Activated naive CD4-positive, alpha-beta T cell treated with Interleukin-2 at 50 U/mL for 16 hours (primary cell): Measurements from ENCODE around the gene CNNM3.
"Not testable (repeated sequence)": the region's sequence is repeated elsewhere in the genome, so short reads cannot be mapped to it uniquely, and the experiment has no call there.

Experiments
- DNase-seq: peaks from one replicate; pipeline ENCODE4 v3.0.0-alpha.2; 2020

CNNM3 gene

DNA sequence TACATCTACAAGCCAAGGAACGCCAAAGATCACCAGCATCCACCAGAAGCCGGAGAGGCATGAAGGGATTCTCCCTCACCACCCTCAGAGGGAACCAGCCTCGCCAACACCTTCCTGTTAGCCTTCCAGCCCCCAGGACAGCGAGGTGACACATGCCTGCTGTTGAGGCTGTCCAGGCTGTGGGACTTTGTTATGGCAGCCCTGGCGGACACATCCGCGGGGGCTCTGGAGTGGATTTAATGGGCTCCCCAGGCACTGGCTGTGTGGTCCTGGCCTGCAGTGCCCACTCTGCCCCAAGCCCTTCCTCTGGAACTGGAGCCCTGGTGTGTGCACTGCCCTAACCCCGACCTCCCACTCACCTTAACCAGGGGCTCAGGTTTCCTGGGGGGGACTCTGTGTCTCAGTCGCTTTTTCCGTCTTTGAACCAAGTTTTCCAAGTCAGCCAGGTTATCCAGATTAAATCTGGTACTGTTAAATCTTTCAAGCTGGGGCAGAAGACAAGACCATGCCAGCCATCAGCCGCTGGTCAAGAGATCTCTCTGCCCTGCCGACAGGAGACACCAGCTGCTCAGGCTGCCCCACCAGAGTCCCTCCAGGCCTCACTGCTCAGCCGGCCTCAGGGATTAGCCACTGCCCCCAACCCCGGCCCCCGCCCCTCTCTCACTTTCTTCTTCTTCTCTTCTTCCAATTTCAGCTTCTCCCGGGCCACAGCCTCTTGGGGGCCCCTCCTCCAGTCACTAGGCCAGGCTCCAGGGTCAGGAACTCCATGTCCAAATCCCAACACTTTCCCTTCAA lies 25.8 kb downstream of the CNNM3 start:
- DNase-seq = no peak

DNA sequence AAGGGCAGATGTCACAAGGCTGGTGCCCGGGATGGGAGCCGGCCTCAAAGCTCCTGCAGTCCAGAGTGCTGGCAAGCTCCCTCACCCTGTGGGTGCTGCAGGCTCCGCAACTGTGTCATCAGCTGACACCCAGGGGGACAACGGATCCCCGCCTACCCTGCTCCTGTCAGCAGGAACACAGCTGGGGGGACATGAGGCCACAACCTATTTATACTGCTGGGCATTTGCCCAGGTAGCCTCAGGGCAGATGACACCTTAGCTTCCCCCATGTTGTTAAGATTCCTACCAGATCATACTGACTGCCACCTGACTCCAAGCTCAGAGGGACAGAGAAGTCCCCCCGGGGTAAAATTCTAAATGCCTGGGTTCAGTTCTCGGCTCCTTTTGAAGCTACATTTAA lies 26.5 kb downstream of the CNNM3 start:
- DNase-seq = no peak

DNA sequence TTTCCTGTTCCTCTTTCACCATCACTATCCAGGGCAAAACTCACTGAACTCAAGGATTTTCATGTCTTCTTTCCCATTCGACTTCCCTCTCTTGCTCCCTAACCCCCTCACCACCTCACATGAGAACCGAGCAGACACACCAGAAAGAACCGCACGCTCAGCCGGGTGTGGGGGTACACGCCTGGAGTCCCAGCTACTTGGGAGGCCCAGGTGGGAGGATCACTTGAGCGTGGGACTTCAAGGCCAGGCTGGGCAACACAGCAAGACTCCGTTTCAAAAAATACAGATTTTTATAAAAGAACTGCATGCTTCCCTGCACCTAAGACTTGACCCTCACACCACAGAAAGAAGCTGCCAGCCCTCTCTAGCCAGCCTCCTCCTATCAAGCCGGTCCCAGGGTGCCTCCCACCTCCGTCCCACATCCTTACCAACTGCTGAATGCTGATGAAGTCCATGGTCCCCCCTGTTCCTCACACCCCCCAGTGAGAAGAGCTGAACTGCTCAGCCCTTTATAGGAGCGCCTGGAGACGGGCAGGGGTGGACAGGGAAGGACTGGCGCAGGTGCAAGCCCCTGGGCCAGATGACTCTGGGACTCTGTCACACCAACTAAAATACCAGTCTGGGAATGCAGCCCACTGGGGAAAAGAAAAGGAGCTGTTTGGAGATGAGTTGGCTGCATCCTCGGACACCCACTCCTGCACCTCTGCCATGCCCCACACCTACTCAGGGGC lies 27.6 kb downstream of the CNNM3 start, which contains the start of gene ANKRD23:
ANKRD23 (minus strand) TSS at position 484 of the 731 bp plus-strand sequence; CDS start at position 455, 29 bp downstream.
- DNase-seq = no peak

DNA sequence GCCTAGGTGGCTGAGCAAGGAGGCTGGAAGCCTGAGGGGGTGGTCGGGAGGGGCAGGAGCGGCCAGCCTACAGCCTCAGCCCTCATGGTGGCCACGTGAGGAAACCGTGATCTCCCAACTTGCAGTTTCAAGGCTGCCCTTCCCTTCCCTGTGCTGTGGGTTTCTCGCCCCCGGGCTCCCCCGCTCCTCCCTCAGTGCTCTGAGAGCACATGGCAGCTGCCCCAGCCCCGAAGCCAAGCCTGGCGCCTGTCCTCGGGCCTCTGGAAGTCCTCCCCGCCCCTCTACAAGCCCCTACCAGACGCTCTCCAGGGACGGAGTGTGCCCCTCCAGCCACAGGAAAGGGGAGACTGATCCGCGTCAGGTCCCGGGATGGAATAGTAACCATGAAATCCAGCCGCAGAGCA lies 28.3 kb downstream of the CNNM3 start:
- no peak for DNase-seq

DNA sequence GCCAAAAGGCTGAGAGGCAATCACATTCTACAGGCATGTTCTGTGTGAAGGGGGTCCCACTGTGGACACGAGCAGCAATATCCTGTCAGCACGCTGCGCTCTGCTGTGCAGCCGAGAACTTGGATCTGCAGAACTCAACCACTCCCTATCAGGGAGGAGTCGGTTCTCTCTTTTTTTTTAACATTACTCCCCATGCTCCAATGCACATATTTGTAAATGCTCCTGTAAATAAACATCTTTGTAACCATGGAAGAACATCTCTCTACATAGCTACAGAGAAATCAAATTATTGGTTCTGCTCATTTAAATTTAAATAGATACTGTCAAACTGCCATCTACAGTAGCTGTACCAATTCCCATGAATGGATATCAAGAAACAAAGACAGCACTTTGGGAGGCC lies 30.8 kb downstream of the CNNM3 start:
- no peak for DNase-seq

DNA sequence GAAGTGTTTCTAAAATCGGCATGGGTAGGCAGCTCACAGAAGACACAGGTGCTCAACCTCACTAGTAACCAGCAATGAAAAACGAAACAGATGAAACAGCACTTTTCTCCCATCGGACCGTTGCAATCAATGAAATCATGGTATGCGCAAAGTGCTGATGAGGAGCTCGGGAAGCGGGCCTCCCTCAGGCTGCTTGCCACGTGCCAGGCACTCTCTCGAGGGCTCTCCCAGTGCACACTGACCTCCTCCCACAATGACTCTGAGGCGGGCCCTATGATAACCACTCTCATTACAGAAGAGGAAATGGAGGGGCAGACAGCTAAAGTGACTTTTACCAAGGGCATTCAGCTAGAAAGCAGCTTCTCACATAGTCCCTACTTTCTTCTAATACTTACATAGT lies 31.5 kb downstream of the CNNM3 start:
- DNase-seq = no peak

DNA sequence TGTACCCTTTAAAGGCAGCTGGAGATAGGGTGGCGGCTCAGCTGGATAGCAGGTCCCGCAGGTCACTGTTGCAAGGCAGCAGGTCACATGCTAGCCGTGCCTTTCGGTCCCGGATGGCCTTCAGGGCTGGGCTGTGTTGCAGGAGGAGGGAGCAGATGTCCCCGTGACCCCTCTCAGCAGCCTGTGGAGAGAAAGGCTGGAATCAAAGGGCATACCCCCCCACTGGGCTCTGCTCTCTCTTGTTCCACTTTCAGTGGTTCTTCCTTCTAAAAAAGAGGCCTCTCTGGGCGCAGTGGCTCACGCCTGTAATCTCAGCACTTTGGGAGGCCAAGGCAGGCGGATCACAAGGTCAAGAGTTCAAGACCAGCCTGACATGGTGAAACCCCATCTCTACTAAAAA lies 32.2 kb downstream of the CNNM3 start:
- DNase-seq = no peak

DNA sequence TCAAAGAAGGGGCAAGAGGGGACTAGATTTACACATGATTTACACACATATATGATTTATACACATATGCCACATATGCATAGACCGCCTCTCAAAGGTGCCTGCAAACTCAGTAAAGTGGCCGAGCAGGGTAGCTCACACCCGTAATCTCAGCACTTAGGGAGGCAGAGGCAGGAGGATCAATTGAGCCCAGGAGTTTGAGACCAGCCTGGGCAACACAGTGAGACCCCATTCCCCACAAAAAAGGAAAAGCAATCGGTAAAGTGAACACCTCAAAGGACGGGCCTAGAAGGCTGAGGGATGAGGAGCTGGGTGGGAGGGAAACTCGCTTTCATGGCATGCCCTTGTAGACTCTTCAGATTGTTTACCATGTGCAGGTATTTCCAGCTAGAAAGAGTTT lies 36.6 kb downstream of the CNNM3 start:
- no peak for DNase-seq

DNA sequence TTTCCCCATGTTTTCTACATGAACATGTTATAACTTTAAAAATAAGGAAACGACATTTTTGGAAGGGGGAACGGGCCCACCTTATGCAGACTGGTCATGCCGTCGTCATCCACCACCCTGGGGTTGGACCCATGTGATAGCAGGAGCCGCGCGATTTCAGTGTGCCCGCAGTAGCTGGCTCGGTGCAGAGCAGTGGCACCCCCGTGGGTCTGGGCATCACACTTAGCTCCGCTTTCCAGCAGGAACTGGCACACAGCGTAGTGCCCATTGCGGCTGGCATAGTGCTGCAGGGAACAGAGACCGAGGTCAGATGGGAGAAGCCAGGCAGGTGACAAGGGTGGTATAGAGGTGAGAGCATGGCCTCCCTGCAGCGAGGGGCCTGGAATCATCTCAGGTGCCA lies 37.3 kb downstream of the CNNM3 start:
- no peak for DNase-seq

DNA sequence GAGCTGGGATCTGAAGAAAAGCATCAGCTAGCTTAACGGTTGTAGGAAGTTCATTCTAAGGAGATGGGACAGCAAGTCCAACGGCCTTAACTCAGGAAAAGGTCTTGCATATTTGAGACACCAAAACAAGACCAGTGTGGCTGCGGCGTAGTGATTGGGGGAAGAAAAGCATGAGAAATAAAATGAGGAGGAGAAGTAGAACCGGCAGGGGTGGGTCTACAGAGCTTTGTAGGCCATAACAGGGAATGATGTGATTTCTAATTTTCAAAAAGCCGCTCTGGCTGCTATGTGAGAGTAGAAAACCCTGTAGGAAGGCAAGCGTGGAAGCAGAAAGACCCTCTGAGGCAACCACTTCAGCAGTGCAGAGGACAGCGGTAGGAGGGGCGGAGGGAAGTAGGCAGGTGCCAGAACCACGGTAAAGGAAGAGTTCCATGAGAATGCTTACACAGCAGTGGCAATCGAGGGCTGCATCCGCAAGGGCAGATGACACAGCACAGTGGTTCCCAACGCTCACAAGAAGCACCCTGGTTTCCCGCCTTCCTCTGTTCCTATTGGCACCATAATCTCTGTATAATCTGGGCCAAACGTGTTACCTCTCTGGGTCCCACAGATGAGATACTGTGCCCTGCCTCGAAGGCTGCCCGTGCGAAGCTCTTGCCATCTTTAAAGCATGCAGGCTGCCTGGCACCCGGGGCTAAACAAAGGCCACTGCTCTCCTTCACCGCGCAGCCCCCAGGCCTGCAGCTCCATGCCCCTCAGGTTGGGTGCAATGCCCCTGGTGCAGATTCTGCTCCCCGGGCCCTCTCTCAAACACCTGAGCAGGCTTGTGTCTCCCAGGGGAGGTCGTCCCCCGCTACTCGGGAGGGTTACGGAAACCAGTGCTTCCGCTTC lies 41.0 kb downstream of the CNNM3 start:
- peak; percentile 43 for DNase-seq

DNA sequence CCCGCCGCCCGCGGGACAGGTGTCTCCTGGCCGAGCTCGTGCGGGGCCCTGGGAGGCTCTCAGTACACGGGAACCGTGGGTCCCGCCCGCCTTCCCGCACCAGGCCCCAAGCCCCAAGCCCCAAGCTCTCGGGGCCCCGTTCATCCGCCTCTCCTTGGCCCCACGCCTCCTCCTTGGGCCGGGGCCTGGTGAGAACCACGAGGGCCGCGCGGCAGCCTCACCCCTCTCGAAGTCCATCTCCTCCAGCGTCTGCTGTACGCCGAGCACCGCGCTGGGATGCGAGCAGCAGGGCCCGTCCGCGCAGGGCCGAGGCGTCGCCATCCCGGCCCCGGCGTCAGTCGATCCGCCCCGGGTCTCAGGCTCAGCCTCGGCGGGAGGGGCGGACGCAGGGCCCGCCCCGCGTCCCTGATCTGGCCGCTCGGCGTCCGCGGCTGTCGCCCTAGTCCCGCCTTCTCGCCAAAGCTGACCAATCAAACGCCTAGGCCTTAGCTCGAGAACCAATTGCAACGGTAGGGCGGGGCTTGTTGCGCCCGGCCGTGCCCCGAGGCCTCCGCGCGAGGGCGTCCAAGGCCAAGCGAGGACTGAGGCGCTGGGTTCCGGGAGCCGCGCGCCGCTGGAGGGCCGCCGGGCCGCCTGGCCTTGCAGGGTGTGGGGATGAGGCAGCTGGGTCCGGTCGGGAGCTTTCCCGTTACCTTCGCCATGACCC lies 41.8 kb downstream of the CNNM3 start, which contains the start of gene ANKRD39:
ANKRD39 (minus strand) TSS at position 350 of the 706 bp plus-strand sequence; CDS start at position 321, 29 bp downstream.
- DNase-seq = peak; percentile 98

DNA sequence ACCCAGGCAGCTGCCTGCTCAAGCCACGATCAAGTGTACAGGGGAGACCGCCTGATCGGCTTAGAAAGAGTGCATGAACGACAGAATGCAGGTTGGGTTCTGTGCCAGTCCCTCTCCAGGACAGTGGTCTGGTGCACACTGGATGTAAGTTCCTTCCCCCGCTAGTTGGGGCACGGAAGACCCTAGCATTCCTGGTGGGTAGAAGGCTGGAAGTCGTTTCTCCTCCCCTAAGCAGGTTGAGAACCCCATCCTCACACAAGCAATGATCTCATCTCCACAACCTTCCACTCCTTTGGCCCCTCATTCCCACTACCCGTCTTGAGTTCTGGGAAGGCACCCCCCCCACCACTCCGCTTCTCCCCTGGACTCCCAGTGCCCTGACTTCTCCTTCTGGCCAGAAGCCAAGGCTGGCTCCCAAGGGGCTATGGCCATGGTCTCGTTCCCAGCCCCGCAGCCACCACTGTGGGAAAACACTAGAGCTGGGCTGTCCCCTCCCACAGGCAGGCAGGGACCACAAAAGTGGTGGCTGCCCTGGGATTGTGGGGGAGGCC lies 43.1 kb downstream of the CNNM3 start:
- no peak for DNase-seq

DNA sequence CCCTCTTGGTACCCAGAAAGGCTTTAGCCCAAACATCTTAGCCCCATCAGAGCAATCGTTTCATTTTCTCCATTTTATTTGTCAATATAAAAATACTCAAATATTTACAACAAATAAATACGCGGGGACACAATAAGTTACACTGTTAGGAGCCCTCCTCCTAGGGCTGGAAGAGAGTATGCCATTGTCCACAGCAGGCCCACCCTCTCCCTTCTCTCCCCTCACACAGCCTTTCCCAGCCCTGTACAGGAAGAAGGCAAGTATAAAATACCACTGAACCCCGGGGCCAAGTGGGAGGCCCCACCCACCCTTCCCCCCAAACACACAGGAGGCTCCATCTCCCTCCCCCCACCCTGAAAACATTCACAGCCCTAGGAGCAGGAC lies 43.6 kb downstream of the CNNM3 start:
- DNase-seq = no peak

DNA sequence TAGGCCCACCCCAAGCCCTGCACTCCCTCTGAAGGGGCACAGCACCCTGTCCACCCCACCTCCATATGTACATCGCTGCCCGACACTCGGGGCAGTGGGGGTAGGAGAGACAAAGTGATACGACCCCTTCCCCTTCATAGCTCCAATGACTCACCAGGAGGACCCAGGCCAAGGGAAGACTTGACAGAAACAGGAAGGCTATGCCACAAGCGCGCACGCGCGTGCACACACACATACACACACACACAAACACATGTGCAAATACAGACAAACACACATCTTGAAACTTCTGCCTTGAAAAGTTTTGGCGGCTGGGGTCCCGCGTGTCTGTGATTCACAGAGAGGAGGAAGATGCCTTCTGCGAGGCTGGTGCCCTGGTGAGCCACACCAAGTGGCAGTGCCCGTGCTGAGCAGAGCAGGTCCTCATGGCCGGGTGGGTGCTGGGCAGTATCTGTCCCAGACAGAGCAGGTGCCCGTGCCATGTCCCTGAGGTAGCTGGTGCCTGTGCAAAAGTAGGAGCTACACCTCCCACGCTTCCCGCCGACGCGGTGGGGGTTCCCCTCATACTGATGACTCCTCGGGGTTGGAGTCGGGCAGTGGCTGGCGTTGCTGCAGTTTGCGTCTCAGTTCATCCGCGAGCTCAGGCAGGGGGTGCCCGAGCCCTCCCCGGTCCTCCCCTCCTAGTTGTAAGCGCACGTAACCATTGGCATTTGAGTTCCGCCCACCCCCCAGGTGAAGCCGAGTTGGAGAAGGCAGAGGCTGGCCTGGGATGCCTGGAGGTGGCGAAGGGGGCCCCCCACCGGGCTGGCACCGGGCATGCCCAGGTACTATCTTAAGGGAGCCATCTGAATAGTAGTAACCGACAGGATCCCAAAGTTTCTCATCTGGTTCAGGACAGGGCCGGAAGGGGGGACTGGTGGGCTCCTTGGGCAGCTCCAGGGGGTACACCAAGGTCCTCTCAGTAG lies 44.3 kb downstream of the CNNM3 start:
- DNase-seq = peak; percentile 63

DNA sequence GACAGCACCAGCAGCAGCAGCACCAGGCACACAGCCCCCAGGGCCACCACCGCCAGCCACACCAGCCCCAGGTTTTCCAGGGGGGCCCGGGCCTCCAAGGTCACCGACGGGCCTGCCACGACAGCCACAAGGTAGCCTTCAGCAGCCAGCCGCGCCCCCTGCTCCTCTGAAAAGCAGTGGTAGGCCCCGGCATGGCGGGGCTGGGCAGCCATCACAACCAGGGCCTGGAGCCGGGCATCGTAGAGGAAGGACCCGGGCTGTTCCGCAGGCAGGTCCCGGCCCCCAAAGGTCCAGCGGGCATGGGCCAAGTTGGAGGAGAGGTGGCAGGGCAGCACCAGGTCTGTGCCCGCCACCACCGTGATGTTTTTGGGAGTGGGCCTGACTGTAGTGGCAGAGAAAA lies 45.0 kb downstream of the CNNM3 start:
- DNase-seq = no peak

DNA sequence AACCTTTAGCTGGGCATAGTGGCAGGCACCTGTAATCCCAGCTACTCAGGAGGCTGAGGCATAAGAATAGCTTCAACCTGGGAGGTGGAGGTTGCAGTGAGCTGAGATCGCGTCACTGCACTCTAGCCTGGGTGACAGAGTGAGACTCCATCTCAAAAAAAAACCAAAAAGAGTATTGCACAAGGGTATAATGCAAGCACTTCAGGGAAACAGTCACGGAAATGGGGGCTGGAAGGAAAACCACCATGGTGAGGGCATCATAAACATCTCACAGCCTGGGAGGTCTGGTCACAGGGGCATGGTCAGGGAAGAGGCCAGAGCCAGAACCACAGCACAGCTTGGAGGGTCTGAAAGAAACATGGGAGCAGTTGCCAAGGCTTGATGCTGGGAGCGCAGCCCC lies 47.0 kb downstream of the CNNM3 start:
- not testable (repeated sequence) for DNase-seq

DNA sequence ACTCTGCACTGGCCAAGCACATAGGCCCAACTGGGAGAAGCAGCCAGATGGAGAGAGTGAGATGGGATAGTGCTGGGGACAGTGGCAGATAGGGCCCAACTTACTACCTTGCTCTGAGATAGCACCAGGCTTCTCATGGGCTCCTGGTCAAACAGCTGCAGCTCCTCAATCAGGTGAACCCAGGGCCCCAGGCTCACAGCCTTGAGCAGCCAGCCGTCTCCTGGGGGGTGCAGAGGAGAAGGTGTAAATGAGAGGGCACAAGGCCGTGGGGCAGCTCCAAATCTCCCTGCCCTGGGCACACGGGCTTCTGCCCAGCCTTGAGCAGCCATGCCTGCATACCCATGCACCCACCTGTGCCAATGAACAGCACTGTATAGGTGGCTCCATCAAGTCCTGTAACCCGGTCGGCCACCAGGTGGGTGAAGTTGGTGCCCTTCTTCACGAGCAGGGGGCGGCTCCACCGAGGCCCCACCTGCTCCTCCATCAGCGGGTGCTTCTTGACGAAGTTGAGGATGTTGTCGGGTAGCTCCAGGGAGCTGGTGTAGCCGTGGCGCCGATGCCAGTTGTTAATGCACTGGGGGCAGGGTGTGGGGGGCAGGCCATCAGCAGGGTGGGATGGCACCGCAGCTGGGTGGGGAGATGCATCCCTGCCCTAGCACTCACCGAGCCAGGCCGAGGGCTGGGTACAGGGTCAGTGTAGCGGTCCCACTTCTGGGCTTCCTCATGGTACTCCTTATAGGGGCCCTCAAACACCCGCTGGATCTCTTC lies 47.7 kb downstream of the CNNM3 start:
- DNase-seq = no peak

DNA sequence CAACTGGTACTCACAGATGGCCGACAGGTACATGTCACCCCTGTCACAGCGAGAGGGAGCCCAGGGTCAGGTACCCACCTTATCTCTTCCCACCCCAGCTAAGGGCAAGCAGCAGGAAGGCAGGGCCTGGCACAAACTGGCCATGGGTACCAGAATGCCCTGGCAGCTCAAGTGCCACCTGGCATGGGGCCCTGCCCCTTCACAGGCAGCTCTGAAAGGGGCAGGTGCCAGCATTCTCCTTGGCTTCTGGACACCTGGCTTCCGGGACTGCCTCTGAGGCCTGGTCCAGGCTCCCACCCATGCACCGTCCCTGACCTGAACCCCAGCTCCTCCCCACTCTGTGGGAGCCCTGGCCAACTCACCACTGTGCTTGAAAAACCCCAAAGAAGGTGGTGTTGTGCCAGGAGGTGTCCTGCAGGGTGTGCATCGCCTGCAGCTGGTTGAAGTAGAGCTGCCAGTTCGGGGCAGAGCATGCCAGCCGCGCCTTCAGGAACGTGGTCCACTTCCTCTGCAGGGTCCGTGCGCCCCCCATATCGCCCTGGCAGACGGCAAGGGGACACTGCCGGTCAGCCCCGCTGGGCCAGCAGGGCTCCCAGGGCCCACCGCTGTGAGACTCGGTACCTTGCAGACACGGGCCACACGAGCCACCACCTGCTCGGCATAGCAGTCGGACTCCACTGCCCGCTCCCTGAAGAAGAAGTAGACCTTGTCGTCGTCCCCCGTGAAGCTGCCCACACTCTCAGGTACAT lies 48.4 kb downstream of the CNNM3 start:
- DNase-seq = no peak

DNA sequence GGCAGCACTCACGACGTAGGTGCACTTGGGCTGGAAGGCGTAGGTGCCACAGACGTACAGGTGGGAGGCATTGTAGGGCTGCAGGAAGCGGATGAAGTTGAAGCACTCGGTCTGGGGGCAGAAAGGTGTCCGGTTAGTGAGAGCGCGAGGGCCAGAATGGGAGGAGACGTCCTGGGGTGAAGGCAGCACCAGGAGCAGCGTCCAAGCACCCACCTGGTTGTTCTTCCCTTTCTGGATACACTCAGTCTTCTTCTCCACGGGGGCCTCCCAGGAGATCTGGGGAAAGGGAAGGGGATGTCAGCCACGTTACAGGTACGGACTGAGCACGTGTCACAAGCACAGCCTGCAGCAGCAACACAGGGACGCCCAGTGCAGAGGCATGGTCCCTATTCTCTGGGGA lies 49.6 kb downstream of the CNNM3 start:
- no peak for DNase-seq
